ENCODE measurements around the gene LUC7L. TPM values are rescaled to one million over a fixed set of nuclear protein-coding genes. Genes with fewer than 3 reads are reported as not detected.

LUC7L gene
- polyA plus RNA-seq, 2 of the 4 experiments (the other 2 are of a cell fraction), result 51.6 to 67.6 TPM

- 84% methylated on average over 6 of the region's 6 CpGs for WGBS (ENCODE audit: missing lambda C conversion rate)
- no peak for ATAC-seq
- no peak for FAIRE-seq
- Histone ChIP-seq H3K27ac (no peak overlapping the region), H3K9me3 (no peaks in the 10 kb centered on the region), H3K4me1 (no peaks in the 10 kb centered on the region), H3K4me2 (no peak overlapping the region), H3K4me3 (no peak overlapping the region)
- no peak for DNase-seq (ENCODE audit: low read depth in 1 of 2, low spot score in 1 of 2)
- no peak for TF ChIP-seq PHF8 (IDR thresholded peaks at IDR 0.05; ENCODE audit: borderline replicate concordance, low read depth)
- TF ChIP-seq FOSB (CRISPR knock-in tag; IDR thresholded peaks at IDR 0.05), result no peak
- TF ChIP-seq KDM5A (IDR thresholded peaks at IDR 0.05), result no peak
- TF ChIP-seq CBX8 (IDR thresholded peaks at IDR 0.05), result no peak
- no peak for TF ChIP-seq MYC (IDR thresholded peaks at IDR 0.05; ENCODE audit: borderline replicate concordance, low read length)
- TF ChIP-seq RAD21 (conservative IDR thresholded peaks at IDR 0.05 in 1 of 2, IDR thresholded peaks at IDR 0.05 in 1 of 2), result no peak
- no peak for TF ChIP-seq PBX3 (IDR thresholded peaks at IDR 0.05)
- TF ChIP-seq RARB (CRISPR knock-in tag; IDR thresholded peaks at IDR 0.05), result no peak
- TF ChIP-seq ZFP36 (IDR thresholded peaks at IDR 0.05; ENCODE audit: borderline replicate concordance, partially characterized antibody), result no peak
- no peak for TF ChIP-seq SREBF2 (IDR thresholded peaks at IDR 0.05)
- TF ChIP-seq REST (IDR thresholded peaks at IDR 0.05), result no peak
- no peak for TF ChIP-seq FOXS1 (CRISPR knock-in tag; IDR thresholded peaks at IDR 0.05)
- TF ChIP-seq POLR2AphosphoS2 (conservative IDR thresholded peaks at IDR 0.05; ENCODE audit: low read length), result no peak
- no peak for TF ChIP-seq HES2 (IDR thresholded peaks at IDR 0.05)
- TF ChIP-seq MAX (IDR thresholded peaks at IDR 0.05), result no peak
- TF ChIP-seq BCL3 (IDR thresholded peaks at IDR 0.05), result no peak
- TF ChIP-seq BHLHE40 (IDR thresholded peaks at IDR 0.05; ENCODE audit: low read depth, low read length), result no peak
- no peak for TF ChIP-seq HMGXB4 (CRISPR knock-in tag; IDR thresholded peaks at IDR 0.05; ENCODE audit: borderline replicate concordance)
- TF ChIP-seq TFCP2L1 (CRISPR knock-in tag; IDR thresholded peaks at IDR 0.05), result no peak
- TF ChIP-seq FOSL2 (IDR thresholded peaks at IDR 0.05), result no peak
- TF ChIP-seq FOSL2 (CRISPR knock-in tag; IDR thresholded peaks at IDR 0.05), result no peak
- POLR2A ChIA-PET, result no interaction called here
- CTCF ChIA-PET, result interaction anchor here (1.1 to 4.3 kb wide), 6 partner anchors 10 to 39 kb away, joined by 3 to 25 read pairs (median 5); partner anchors contain the start of gene HBQ1
These were observed 86.2 kb downstream of the LUC7L start for GRCh38 chr16:143047-143446.
